ENCODE measurements around the gene CDH16.
A peak's percentile ranks its signal among the peaks of the same experiment; 100 is the strongest.

The CDH16 gene

GRCh38 chr16:66914541-66914940 is 4.1 kb downstream of the CDH16 start:
- no peak for DNase-seq (ENCODE audit: low read depth in 1 of 2, low spot score in 1 of 2)
- H3K27me3 ChIP-seq (ENCODE audit: insufficient read depth, poor library complexity, severe bottlenecking): no peaks in the 10 kb centered on the region
- TF ChIP-seq POLR2AphosphoS5 (IDR thresholded peaks at IDR 0.05; ENCODE audit: low read depth): no peak
- no peak overlapping the region for H3K27ac ChIP-seq (replicated peaks)
- H3K4me3 ChIP-seq (replicated peaks; ENCODE audit: insufficient read depth, low read length): no peak overlapping the region

- no peaks in the 10 kb centered on the region for H3K27me3 ChIP-seq (ENCODE audit: insufficient read depth, poor library complexity, severe bottlenecking)
- DNase-seq (ENCODE audit: low read depth in 1 of 2, low spot score in 1 of 2): no peak
- no peak overlapping the region for H3K4me3 ChIP-seq (replicated peaks; ENCODE audit: insufficient read depth, low read length)
- TF ChIP-seq REST (IDR thresholded peaks at IDR 0.05; ENCODE audit: insufficient replicate concordance, low read depth): no peak
- no peak for TF ChIP-seq GABPA (IDR thresholded peaks at IDR 0.05; ENCODE audit: low read depth)
- TF ChIP-seq SPI1 (IDR thresholded peaks at IDR 0.05; ENCODE audit: borderline replicate concordance, low read depth): no peak
- no peak for TF ChIP-seq POLR2AphosphoS5 (IDR thresholded peaks at IDR 0.05; ENCODE audit: low read depth)
- no peak for TF ChIP-seq CTCF (IDR thresholded peaks at IDR 0.05; ENCODE audit: insufficient read depth, low read length)
- no peak overlapping the region for H3K27ac ChIP-seq (replicated peaks)
These were observed 5.0 kb downstream of the CDH16 start for GRCh38 chr16:66913711-66914110.

- TF ChIP-seq POLR2AphosphoS5 (IDR thresholded peaks at IDR 0.05; ENCODE audit: low read depth) (no peak), REST (IDR thresholded peaks at IDR 0.05; ENCODE audit: insufficient replicate concordance, low read depth) (peak; percentile 76)
- H3K27ac ChIP-seq (replicated peaks): no peak overlapping the region
- no peak for DNase-seq (ENCODE audit: low read depth in 1 of 2, low spot score in 1 of 2)
These were observed 5.6 kb downstream of the CDH16 start for GRCh38 chr16:66913081-66913480.

GRCh38 chr16:66911801-66912200 is 6.9 kb downstream of the CDH16 start:
- no peak for TF ChIP-seq GABPA (IDR thresholded peaks at IDR 0.05; ENCODE audit: low read depth)
- TF ChIP-seq REST (IDR thresholded peaks at IDR 0.05; ENCODE audit: insufficient replicate concordance, low read depth): no peak
- no peak for TF ChIP-seq CTCF (IDR thresholded peaks at IDR 0.05; ENCODE audit: insufficient read depth, low read length)
- TF ChIP-seq SPI1 (IDR thresholded peaks at IDR 0.05; ENCODE audit: borderline replicate concordance, low read depth): no peak
- no peak for TF ChIP-seq POLR2AphosphoS5 (IDR thresholded peaks at IDR 0.05; ENCODE audit: low read depth)
- no peak for DNase-seq (ENCODE audit: low read depth in 1 of 2, low spot score in 1 of 2)
- H3K4me3 ChIP-seq (replicated peaks; ENCODE audit: insufficient read depth, low read length): no peak overlapping the region
- H3K27ac ChIP-seq (replicated peaks): no peak overlapping the region
- no peaks in the 10 kb centered on the region for H3K27me3 ChIP-seq (ENCODE audit: insufficient read depth, poor library complexity, severe bottlenecking)

More at GRCh38 chr16:66913081-66913480, 5.6 kb downstream of the CDH16 start:
- Histone ChIP-seq H3K27me3 (ENCODE audit: insufficient read depth, poor library complexity, severe bottlenecking) (no peaks in the 10 kb centered on the region), H3K4me3 (replicated peaks; ENCODE audit: insufficient read depth, low read length) (no peak overlapping the region)

Data from HL-60 (cell line).